Activated CD4-positive, alpha-beta memory T cell treated with anti-CD3 and anti-CD28 coated beads, Interleukin-2, amount 10 ng/mL, durations not matched to agents 7 days and 5 days (primary cell): ENCODE measurements around the gene GTF2E1. TPM values are rescaled to one million over a fixed set of nuclear protein-coding genes. Genes with fewer than 3 reads are reported as not detected.
A peak's percentile ranks its signal among the peaks of the same experiment; 100 is the strongest.
"Not testable (repeated sequence)": the region's sequence is repeated elsewhere in the genome, so short reads cannot be mapped to it uniquely, and the experiment has no call there.

ENCODE experiments used
- CTCF ChIA-PET: fragments of 350-600 bp; sonication (Branson Sonifier 250); formaldehyde crosslinking; loops from one replicate; lab custom pipeline; 2021; ENCODE audit warnings: antibody characterized with exemption, inconsistent platforms; lab: Charles Lee
- POLR2A ChIA-PET: fragments of 350-600 bp; sonication (Branson Sonifier 250); formaldehyde crosslinking; loops from one replicate; lab custom pipeline; 2021; ENCODE audit warnings: antibody characterized with exemption; lab: Charles Lee
- DNase-seq: peaks from one replicate; pipeline ENCODE4 v3.0.0-alpha.2; 2020
- H3K27ac Mint-ChIP-seq: one replicate; pipeline ENCODE4 v1.8.0; 2021; ENCODE audit warnings: mild to moderate bottlenecking, mixed read lengths
- H3K27me3 Mint-ChIP-seq: one replicate; pipeline ENCODE4 v1.8.0; 2021; ENCODE audit warnings: mixed read lengths
- H3K36me3 Mint-ChIP-seq: one replicate; pipeline ENCODE4 v1.8.0; 2021; ENCODE audit warnings: low read depth, mixed read lengths
- H3K4me1 Mint-ChIP-seq: one replicate; pipeline ENCODE4 v1.8.0; 2021; ENCODE audit warnings: mixed read lengths
- H3K4me3 Mint-ChIP-seq: one replicate; pipeline ENCODE4 v1.8.0; 2021; ENCODE audit warnings: mild to moderate bottlenecking, mixed read lengths
- H3K9me3 Mint-ChIP-seq: one replicate; pipeline ENCODE4 v1.8.0; 2021; ENCODE audit warnings: mixed read lengths
- total RNA-seq, 2 experiments: library from RNA; stranded (reverse); gene quantifications; one replicate each; pipeline ENCODE4 v1.2.3, GENCODE V29; 2021

GTF2E1 gene
- total RNA-seq, 2 experiments from 2014 or later = 28.7 to 34.5 TPM

DNA sequence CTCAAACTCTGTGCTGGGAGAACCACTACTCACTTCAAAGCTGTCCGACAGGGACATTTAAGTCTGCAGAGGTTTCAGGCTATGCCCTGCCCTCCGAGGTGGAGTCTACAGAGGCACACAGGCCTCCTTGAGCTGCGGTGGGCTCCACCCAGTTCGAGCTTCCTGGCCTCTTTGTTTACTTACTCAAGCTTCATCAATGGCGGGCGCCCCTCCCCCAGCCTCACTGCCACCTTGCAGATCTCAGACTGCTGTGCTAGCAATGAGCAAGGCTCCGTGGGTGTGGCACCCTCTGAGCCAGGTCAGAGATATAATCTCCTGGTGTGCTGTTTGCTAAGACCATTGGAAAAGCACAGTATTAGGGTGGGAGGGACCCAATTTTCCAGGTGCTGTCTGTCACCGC lies 4.5 kb upstream of the GTF2E1 start:
- Mint-ChIP-seq H3K4me1 (peaks cover 24% of the 10 kb centered on the region), H3K36me3 (peaks cover 37% of the 10 kb centered on the region), H3K27ac (peak overlapping the region; percentile 63), H3K9me3 (peaks cover 18% of the 10 kb centered on the region)
- ChIA-PET POLR2A (interaction anchor here (1.1 to 6.3 kb wide), 4 partner anchors 10 to 142 kb away, joined by 4 to 69 read pairs (median 8); partner anchors contain the start of gene NDUFB4), CTCF (interaction anchor here (1.0 kb wide), 1 partner anchor 57 kb away, joined by 4 read pairs; no protein-coding TSS in a partner anchor)
- H3K27me3 Mint-ChIP-seq, H3K4me3 Mint-ChIP-seq: not testable (repeated sequence)
- DNase-seq = peak; percentile 73

- Mint-ChIP-seq H3K27ac (peak overlapping the region; percentile 95), H3K9me3 (peaks cover 6% of the 10 kb centered on the region), H3K4me1 (peaks cover 46% of the 10 kb centered on the region), H3K36me3 (peaks cover 30% of the 10 kb centered on the region), H3K27me3 (no peaks in the 10 kb centered on the region), H3K4me3 (peak overlapping the region; percentile 80)
- DNase-seq = no peak
- POLR2A ChIA-PET = interaction anchor here (0.9 to 6.3 kb wide), 7 partner anchors 12 to 147 kb away, joined by 3 to 69 read pairs (median 8); partner anchors contain the start of gene NDUFB4
- CTCF ChIA-PET = interaction anchor here (0.6 to 2.3 kb wide), 3 partner anchors 145 to 183 kb away, joined by 3 to 6 read pairs (median 4); partner anchors contain the start of gene NDUFB4
These were observed 1.2 kb upstream of the GTF2E1 start for GRCh38 chr3:120741320-120741719.

DNA sequence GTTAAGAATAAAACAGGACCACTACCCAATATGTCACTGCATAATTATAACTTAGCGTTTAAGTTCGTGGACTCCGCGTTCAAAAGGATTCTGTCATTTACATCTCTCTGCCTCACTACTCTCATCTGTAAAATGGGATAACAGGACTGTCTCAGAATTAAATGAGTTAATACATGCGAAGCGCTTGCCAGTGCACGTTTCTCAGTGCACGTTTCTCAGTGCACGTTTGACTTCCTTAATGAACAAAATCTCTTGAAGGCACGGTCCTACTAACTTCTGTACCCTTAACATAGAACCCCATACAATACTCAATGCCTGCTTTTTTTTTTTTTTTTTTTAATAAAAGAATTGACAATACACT lies 727 bp upstream of the GTF2E1 start:
- peaks cover 33% of the 10 kb centered on the region for H3K36me3 Mint-ChIP-seq
- CTCF ChIA-PET = interaction anchor here (0.7 to 2.3 kb wide), 4 partner anchors 24 to 184 kb away, joined by 3 to 6 read pairs (median 3); no protein-coding TSS in a partner anchor
- peaks cover 4% of the 10 kb centered on the region for H3K9me3 Mint-ChIP-seq
- no peak for DNase-seq
- H3K27ac Mint-ChIP-seq = peak overlapping the region; percentile 95
- peak overlapping the region; percentile 80 for H3K4me3 Mint-ChIP-seq
- H3K27me3 Mint-ChIP-seq = no peaks in the 10 kb centered on the region
- H3K4me1 Mint-ChIP-seq = peaks cover 46% of the 10 kb centered on the region
- POLR2A ChIA-PET = interaction anchor here (0.7 to 6.3 kb wide), 12 partner anchors 12 to 646 kb away, joined by 3 to 69 read pairs (median 5); partner anchors contain the start of gene NDUFB4

GRCh38 chr3:120742849-120743365 lies 363 bp downstream of the GTF2E1 start:
- Mint-ChIP-seq H3K36me3 (peaks cover 29% of the 10 kb centered on the region), H3K27me3 (no peaks in the 10 kb centered on the region), H3K4me1 (peaks cover 39% of the 10 kb centered on the region), H3K4me3 (peak overlapping the region; percentile 80), H3K9me3 (no peaks in the 10 kb centered on the region), H3K27ac (peak overlapping the region; percentile 95)
- ChIA-PET POLR2A (interaction anchor here (0.6 to 6.3 kb wide), 17 partner anchors 11 to 912 kb away, joined by 3 to 69 read pairs (median 5); partner anchors contain the start of genes LRRC58 and NDUFB4), CTCF (interaction anchor here (0.7 to 2.3 kb wide), 6 partner anchors 23 to 185 kb away, joined by 3 to 6 read pairs (median 3); partner anchors contain the start of gene NDUFB4)
- DNase-seq = no peak

DNA sequence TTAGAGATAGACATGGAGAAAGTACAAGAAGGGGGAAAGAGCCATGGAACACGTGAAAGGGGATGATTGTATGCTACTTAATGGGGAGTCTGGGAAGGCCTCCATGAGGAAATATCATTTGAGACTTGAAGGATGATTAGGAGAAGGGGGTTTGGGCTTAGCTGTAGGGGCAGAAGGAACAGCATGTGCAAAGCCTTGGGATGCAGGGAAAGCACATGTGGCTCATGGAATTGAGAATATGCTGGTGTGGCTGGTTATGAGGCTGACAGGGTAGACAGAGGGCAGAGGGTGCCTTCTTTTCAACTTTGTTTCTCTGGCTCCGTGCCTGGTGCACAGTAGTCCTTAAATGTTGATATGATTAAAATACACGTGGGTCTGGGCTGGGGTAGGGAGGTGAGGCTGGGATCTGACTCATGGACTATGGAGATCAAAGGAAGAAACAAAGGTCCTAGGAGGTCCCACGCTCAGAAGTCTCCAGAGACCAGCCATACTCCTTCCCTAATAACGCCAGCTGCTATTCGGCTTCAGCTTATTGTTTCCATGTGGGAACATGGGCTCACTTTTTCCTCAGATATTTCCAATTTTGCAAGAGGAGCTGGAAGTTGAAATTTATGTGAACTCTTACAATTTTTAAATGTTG lies 1.1 kb downstream of the GTF2E1 start:
- Mint-ChIP-seq H3K36me3 (peaks cover 24% of the 10 kb centered on the region), H3K27me3 (no peaks in the 10 kb centered on the region), H3K4me1 (peaks cover 34% of the 10 kb centered on the region), H3K9me3 (no peaks in the 10 kb centered on the region), H3K4me3 (peak overlapping the region; percentile 80), H3K27ac (peak overlapping the region; percentile 95)
- no peak for DNase-seq
- ChIA-PET CTCF (interaction anchor here (1.0 to 1.9 kb wide), 3 partner anchors 22 to 185 kb away, joined by 3 to 5 read pairs (median 3); no protein-coding TSS in a partner anchor), POLR2A (interaction anchor here (0.8 to 6.3 kb wide), 10 partner anchors 14 to 648 kb away, joined by 3 to 69 read pairs (median 6); partner anchors contain the start of genes LRRC58 and NDUFB4)

- ChIA-PET POLR2A (no interaction called here), CTCF (no interaction called here)
These were observed 2.9 kb downstream of the GTF2E1 start for GRCh38 chr3:120745466-120745865.

GRCh38 chr3:120749843-120750242 lies 7.3 kb downstream of the GTF2E1 start:
- POLR2A ChIA-PET = no interaction called here
- peaks cover 47% of the 10 kb centered on the region for H3K36me3 Mint-ChIP-seq
- peaks cover 9% of the 10 kb centered on the region for H3K4me1 Mint-ChIP-seq
- no peaks in the 10 kb centered on the region for H3K27me3 Mint-ChIP-seq
- CTCF ChIA-PET = no interaction called here
- no peak overlapping the region for H3K27ac Mint-ChIP-seq
- no peaks in the 10 kb centered on the region for H3K9me3 Mint-ChIP-seq
- no peak for DNase-seq
- no peak overlapping the region for H3K4me3 Mint-ChIP-seq

More at GRCh38 chr3:120745466-120745865, 2.9 kb downstream of the GTF2E1 start:
- Mint-ChIP-seq H3K4me3 (no peak overlapping the region), H3K9me3 (no peaks in the 10 kb centered on the region), H3K36me3 (peaks cover 25% of the 10 kb centered on the region), H3K4me1 (peaks cover 39% of the 10 kb centered on the region), H3K27me3 (no peaks in the 10 kb centered on the region), H3K27ac (no peak overlapping the region)
- DNase-seq = no peak

- H3K36me3 Mint-ChIP-seq = peaks cover 53% of the 10 kb centered on the region
- CTCF ChIA-PET = no interaction called here
- DNase-seq = no peak
- no peak overlapping the region for H3K4me3 Mint-ChIP-seq
- no peak overlapping the region for H3K27ac Mint-ChIP-seq
- peaks cover 5% of the 10 kb centered on the region for H3K4me1 Mint-ChIP-seq
- H3K27me3 Mint-ChIP-seq = no peaks in the 10 kb centered on the region
- POLR2A ChIA-PET = no interaction called here
- peaks cover 3% of the 10 kb centered on the region for H3K9me3 Mint-ChIP-seq
These were observed 9.7 kb downstream of the GTF2E1 start for GRCh38 chr3:120752230-120752629.

DNA sequence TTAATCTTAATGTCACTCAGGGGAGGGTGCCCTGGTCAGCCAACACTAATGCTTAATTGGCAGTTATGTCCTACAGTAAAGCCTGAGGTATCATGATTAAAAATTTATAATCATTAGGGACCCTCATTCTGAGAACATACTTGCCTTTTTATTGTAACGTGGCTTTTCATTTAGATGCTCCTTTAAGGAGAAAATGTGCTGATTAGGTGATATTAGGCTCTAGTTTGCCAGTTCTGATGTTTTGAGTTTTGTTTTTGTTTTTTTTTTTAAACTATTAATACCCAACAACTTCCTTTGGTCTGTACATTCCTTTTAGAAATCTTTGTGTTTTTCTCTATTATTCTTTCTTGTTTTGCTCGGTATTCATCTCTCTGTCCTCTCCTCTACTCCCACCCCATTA lies 10.3 kb downstream of the GTF2E1 start:
- ChIA-PET POLR2A (no interaction called here), CTCF (no interaction called here)
- no peaks in the 10 kb centered on the region for H3K27me3 Mint-ChIP-seq
- no peak for DNase-seq
- H3K36me3 Mint-ChIP-seq = peaks cover 51% of the 10 kb centered on the region
- H3K27ac Mint-ChIP-seq = no peak overlapping the region
- H3K9me3 Mint-ChIP-seq = peaks cover 3% of the 10 kb centered on the region
- no peak overlapping the region for H3K4me3 Mint-ChIP-seq
- H3K4me1 Mint-ChIP-seq = peaks cover 5% of the 10 kb centered on the region

DNA sequence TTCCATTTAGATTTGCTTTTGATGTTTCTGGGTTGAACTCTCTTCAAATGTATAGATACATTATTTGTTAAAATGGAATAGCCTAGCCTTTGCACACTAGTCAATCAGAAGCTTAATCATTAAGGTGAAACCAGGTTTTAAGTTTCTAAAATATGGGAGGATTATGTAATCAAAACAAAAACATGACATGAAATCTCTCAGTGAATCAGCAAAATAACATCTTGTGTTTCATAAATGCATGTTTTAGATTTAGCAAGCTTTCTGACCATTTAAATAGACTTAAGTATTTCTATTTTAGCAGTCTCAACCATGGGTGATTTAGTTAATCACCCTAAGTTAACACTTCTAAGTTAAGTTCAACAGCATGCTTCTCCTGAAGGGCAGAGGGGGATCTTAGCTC lies 11.3 kb downstream of the GTF2E1 start:
- Mint-ChIP-seq H3K9me3 (peaks cover 3% of the 10 kb centered on the region), H3K27ac (no peak overlapping the region), H3K4me1 (peaks cover 6% of the 10 kb centered on the region), H3K4me3 (no peak overlapping the region), H3K36me3 (peaks cover 58% of the 10 kb centered on the region), H3K27me3 (no peaks in the 10 kb centered on the region)
- ChIA-PET POLR2A (interaction anchor here (1.2 kb wide), 1 partner anchor 11 kb away, joined by 6 read pairs; the partner anchor contains the start of genes GTF2E1 and RABL3), CTCF (no interaction called here)
- no peak for DNase-seq

DNA sequence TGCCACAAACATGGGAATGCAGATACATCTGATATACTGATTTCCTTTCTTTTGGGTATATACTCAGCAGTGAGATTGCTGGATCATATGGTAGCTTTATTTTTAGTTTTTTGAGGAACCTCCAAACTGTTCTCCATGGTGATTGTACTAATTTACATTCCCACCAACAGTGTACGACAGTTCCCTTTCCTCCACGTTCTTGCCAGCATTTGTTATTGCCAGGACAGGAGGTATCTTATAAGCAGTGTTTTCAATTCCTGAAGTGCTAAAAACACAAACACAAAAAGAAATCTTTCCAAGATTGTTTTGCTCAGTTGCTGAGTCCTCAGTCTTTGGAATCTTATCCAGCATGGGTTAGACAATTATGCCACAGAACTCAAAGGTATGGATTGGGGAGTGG lies 13.5 kb downstream of the GTF2E1 start:
- Mint-ChIP-seq H3K36me3 (peaks cover 64% of the 10 kb centered on the region), H3K9me3 (peaks cover 8% of the 10 kb centered on the region), H3K27me3 (no peaks in the 10 kb centered on the region), H3K4me3 (no peak overlapping the region), H3K27ac (no peak overlapping the region), H3K4me1 (peaks cover 2% of the 10 kb centered on the region)
- CTCF ChIA-PET = no interaction called here
- no peak for DNase-seq
- POLR2A ChIA-PET = no interaction called here

- Mint-ChIP-seq H3K36me3 (peaks cover 55% of the 10 kb centered on the region), H3K4me1 (peaks cover 12% of the 10 kb centered on the region)
- POLR2A ChIA-PET = not testable (repeated sequence)
These were observed 16.0 kb downstream of the GTF2E1 start for GRCh38 chr3:120758551-120758950.

DNA sequence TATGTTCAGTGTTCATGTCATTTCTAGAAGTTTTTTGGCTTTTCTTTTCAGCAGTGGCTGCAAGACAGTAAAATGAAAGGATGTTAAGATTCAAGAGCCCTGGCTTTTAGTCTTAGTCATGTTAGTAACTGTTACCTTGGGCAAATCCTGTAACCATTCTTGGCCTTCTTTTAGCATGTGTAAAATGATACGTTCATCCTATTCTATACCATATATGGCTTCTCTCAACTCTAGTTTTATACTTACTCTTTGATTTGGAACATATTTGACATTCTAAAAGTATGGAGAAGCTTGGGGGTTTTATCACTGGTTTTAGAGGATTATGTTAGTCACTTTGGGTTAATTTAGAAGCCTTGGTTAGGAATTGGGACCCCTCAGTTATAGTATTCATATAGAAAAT lies 20.1 kb downstream of the GTF2E1 start:
- CTCF ChIA-PET = no interaction called here
- POLR2A ChIA-PET = no interaction called here

More at GRCh38 chr3:120758551-120758950, 16.0 kb downstream of the GTF2E1 start:
- H3K27ac Mint-ChIP-seq, H3K9me3 Mint-ChIP-seq, H3K27me3 Mint-ChIP-seq, DNase-seq, H3K4me3 Mint-ChIP-seq, CTCF ChIA-PET: not testable (repeated sequence)

More for the DNA sequence above, 20.1 kb downstream of the GTF2E1 start:
- Mint-ChIP-seq H3K27ac (no peak overlapping the region), H3K27me3 (no peaks in the 10 kb centered on the region), H3K4me1 (peaks cover 27% of the 10 kb centered on the region), H3K9me3 (peaks cover 5% of the 10 kb centered on the region), H3K4me3 (no peak overlapping the region), H3K36me3 (peaks cover 34% of the 10 kb centered on the region)
- no peak for DNase-seq
